Neuron (in vitro differentiated cells): ENCODE data around the gene LTBR.

Experiments
- H2AFZ ChIP-seq: one replicate; pipeline ENCODE4 v1.6.1; 2013; ENCODE audit warnings: low read depth, mild to moderate bottlenecking, inconsistent platforms, low read length, moderate library complexity
- H3K27me3 ChIP-seq: one replicate; pipeline ENCODE4 v1.6.1; 2013; ENCODE audit warnings: low read length; ENCODE audit not compliant: insufficient read depth
- H3K36me3 ChIP-seq: one replicate; pipeline ENCODE4 v1.6.1; 2013; ENCODE audit warnings: low read length; ENCODE audit not compliant: insufficient read depth
- H3K4me1 ChIP-seq: one replicate; pipeline ENCODE4 v1.6.1; 2013; ENCODE audit warnings: low read length; ENCODE audit not compliant: insufficient read depth
- H3K4me3 ChIP-seq: 2 replicates; pipeline ENCODE4 v1.5.1; 2013; ENCODE audit warnings: mild to moderate bottlenecking, low read length, moderate library complexity
- H3K9me3 ChIP-seq: one replicate; pipeline ENCODE4 v1.6.1; 2013; ENCODE audit warnings: low read length

The LTBR gene

DNA sequence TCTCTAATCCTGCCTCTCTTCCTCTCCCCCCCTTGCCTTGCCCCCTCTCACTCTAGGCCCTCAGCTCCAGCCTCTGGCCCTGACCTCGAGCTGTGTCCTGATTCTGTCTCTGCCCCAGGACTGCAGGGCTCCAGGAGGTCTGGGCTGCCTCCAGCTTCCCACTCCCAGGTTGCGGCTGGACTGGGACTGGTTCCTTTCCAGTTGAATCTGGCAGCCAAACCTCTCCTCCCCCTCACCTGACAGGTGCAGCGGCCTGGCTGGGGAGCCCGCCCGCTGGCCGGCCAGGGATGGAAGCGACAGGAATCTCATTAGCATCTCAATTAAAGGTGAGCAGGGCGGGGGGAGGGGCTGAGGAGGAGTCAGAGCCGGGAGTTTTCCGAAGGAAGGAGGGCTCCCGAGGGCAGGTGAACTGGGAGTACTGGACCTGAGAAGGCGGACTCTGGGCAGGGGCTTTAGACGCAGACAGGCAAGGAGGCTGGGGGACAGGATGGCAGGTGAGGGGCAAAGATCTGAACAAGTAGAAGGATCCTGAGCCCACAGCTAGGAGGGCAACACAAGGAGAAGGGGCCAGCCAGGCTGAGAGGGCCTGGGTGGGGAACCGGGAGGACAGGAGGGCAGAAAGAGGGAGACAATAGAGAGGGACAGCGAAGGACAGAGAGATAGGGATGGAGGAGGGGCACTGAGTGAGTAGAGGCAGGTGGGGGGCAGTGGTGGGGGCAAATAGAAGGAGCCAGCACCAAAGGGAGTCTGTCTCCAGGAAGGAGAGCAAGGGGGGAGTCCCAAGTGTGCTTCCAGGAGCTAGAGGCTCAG, 8.5 kb upstream of the LTBR start, which contains the start of gene SCNN1A:
Gene SCNN1A, minus strand, starts transcription at position 295 of the 810 bp plus-strand sequence. CDS start 780 bp downstream, outside the sequence.
- no peaks in the 10 kb centered on the region for H3K9me3 ChIP-seq
- H2AFZ ChIP-seq, result peak within 1 kb of the TSS; percentile 56
- H3K4me3 ChIP-seq, result no peak within 1 kb of the TSS
- H3K4me1 ChIP-seq, result peaks cover 43% of the 10 kb centered on the region
- H3K27me3 ChIP-seq, result no peaks in the 10 kb centered on the region
- no peaks in the 10 kb centered on the region for H3K36me3 ChIP-seq

DNA sequence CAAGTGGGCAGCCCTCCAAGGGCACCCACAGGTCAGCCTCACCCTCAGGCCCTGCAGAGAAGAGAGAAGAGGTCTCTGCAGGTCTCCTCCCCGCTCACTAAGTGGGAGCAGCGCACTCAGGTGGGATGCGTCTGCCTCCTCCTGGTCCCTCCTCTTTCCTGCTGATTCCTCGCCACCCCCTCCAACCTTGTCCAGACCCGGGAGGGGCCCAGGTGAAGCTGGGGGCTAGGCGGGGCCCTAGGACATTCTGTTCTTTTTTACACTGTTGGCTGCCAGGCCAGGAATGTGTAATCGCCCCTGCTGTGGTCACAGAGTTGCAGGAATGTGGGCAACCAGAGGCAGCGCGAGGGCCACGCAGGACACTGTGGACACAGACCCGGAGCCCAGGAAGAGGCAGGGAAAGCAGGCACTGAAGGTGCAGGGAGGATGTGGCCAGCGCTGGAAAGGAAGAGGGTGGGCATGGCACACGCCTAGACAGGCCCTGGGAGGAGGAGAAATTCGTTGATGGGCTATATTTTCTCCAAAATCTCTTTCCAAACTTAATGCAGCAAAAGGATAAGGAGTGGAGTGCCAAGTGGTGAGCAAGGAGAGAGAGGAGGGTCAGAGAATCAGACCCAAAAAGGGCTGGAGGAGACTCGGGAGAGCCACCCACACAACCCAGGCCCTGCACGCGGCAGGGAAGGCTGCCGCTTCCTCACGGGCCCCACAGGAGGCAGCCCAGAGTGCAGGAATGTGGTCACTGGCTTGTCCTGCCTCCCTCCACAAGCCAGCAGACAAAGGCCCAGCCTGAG, 7.7 kb upstream of the LTBR start:
- no peaks in the 10 kb centered on the region for H3K27me3 ChIP-seq
- no peak overlapping the region for H3K4me3 ChIP-seq
- no peaks in the 10 kb centered on the region for H3K36me3 ChIP-seq
- peak overlapping the region; percentile 56 for H2AFZ ChIP-seq
- H3K4me1 ChIP-seq, result peaks cover 36% of the 10 kb centered on the region
- H3K9me3 ChIP-seq, result no peaks in the 10 kb centered on the region

- no peaks in the 10 kb centered on the region for H3K9me3 ChIP-seq
Observed at GRCh38 chr12:6376870-6377666, 6.9 kb upstream of the LTBR start.

DNA sequence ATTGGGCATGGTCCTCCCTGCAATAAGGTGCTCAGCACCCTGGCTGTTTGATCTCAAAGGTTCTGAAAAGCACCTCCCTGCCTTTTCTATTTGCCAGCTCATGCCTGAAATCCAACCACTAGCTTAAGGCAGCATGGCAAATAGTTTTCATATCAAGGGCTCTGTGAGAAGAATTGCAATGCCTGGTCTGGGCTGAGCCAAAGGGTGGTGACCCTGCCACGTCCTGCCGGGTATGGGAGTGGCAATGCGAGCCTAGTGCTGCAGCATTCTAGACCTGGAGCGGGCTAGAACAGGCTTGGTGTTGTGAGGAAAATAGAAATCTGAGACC, 6.3 kb upstream of the LTBR start:
- Histone ChIP-seq H3K4me3 (no peak overlapping the region), H3K9me3 (no peaks in the 10 kb centered on the region), H3K36me3 (no peaks in the 10 kb centered on the region), H3K27me3 (no peaks in the 10 kb centered on the region), H3K4me1 (peaks cover 33% of the 10 kb centered on the region), H2AFZ (no peak overlapping the region)

More at GRCh38 chr12:6376870-6377666, 6.9 kb upstream of the LTBR start:
- peaks cover 36% of the 10 kb centered on the region for H3K4me1 ChIP-seq
- H3K27me3 ChIP-seq, result no peaks in the 10 kb centered on the region
- no peak overlapping the region for H3K4me3 ChIP-seq
- no peaks in the 10 kb centered on the region for H3K36me3 ChIP-seq
- H2AFZ ChIP-seq, result peak overlapping the region; percentile 56

- H3K4me3 ChIP-seq, result no peak overlapping the region
- peaks cover 30% of the 10 kb centered on the region for H3K4me1 ChIP-seq
- no peaks in the 10 kb centered on the region for H3K9me3 ChIP-seq
- H3K27me3 ChIP-seq, result no peaks in the 10 kb centered on the region
- no peaks in the 10 kb centered on the region for H3K36me3 ChIP-seq
- no peak overlapping the region for H2AFZ ChIP-seq
Observed at GRCh38 chr12:6378709-6379472, 5.1 kb upstream of the LTBR start.

DNA sequence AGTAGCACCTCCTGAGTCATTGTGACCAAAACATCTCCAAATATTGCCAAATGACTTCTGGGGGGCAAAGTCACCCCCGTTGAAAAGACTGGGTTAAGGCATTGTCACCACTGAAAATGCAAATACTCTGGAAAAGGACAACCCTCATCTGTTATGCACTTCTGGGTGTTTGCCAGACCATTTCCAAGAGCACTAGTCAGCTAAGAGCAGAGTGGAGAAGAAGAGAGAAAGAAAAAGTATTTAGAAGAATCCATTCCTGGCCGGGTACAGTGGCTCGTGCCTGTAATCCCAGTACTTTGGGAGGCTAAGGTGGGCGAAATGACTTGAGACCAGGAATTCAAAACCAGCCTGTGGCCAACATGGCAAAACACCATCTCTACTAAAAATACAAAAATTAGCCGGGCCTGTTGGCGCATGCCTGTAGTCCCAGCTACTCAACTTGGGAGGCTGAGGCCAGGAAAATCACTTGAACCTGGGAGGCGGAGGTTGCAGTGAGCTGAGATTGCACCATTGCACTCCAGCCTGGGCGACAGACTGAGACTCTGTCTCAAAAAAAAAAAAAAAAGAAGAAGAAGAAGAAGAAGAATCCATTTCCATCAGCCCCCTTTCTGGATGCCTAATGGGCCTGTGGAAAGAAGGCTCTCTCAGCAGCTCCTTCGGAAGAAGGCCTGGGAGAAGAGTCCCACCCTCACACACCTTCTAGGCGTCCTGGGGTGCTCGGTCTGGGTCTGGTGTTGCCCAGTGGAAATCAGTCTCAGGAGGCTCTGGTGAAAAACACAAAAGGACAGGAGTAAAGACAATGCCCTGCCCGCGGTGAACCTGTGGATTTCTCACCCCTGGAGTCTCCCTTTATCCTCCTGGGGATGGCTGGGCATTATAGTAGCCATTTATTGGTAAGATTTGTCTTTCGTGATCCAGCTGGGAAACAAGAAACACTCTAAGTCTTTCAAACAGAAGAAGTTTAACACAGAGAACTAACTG, 3.5 kb upstream of the LTBR start:
- Histone ChIP-seq H3K36me3 (no peaks in the 10 kb centered on the region), H3K4me3 (no peak overlapping the region), H3K9me3 (peaks cover 2% of the 10 kb centered on the region), H3K27me3 (no peaks in the 10 kb centered on the region), H2AFZ (no peak overlapping the region), H3K4me1 (peaks cover 27% of the 10 kb centered on the region)

DNA sequence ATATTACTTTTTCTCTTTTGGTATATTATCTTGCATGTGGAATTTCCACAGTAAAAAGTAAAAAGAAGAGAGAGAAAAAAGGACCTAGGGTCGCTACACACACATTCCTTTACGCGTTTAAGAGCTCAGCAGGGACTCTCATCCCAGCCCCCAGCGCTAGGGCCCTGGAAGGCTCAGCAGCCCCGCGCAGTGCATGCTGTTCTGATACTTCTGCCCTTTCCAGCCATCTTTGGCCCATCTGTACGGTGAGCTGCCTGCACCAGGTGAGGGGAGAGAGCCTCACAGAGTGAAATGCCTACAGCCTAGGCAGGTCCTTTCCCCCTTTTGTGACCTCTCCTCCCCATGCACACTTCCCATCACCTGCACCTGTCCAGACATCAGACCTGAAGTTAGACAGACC, 1.6 kb upstream of the LTBR start:
- Histone ChIP-seq H3K36me3 (no peaks in the 10 kb centered on the region), H3K4me1 (peaks cover 8% of the 10 kb centered on the region), H3K9me3 (peaks cover 2% of the 10 kb centered on the region), H2AFZ (no peak overlapping the region), H3K27me3 (no peaks in the 10 kb centered on the region), H3K4me3 (no peak overlapping the region)

DNA sequence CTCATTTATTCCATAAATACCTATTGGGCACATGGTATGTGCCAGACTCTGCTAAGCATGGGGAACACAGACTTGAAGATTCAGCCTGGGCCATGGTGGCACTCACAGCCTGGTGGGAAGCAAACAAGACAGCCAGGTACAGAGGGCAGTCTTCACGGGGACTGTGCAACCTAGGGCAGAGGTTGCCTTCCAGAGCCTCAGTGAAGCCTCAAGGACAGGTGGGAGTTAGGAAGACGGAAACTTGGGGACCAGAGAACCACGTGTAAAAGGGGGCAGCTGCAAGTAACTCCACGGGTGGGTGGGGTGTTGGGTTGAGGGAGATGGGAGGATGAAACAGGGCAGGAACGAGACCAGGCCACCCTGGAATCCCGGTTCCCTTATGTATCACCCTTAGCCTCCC, 980 bp upstream of the LTBR start:
- H3K36me3 ChIP-seq, result no peaks in the 10 kb centered on the region
- H3K4me3 ChIP-seq, result no peak overlapping the region
- no peak overlapping the region for H2AFZ ChIP-seq
- H3K27me3 ChIP-seq, result no peaks in the 10 kb centered on the region
- peaks cover 4% of the 10 kb centered on the region for H3K4me1 ChIP-seq
- peaks cover 2% of the 10 kb centered on the region for H3K9me3 ChIP-seq

DNA sequence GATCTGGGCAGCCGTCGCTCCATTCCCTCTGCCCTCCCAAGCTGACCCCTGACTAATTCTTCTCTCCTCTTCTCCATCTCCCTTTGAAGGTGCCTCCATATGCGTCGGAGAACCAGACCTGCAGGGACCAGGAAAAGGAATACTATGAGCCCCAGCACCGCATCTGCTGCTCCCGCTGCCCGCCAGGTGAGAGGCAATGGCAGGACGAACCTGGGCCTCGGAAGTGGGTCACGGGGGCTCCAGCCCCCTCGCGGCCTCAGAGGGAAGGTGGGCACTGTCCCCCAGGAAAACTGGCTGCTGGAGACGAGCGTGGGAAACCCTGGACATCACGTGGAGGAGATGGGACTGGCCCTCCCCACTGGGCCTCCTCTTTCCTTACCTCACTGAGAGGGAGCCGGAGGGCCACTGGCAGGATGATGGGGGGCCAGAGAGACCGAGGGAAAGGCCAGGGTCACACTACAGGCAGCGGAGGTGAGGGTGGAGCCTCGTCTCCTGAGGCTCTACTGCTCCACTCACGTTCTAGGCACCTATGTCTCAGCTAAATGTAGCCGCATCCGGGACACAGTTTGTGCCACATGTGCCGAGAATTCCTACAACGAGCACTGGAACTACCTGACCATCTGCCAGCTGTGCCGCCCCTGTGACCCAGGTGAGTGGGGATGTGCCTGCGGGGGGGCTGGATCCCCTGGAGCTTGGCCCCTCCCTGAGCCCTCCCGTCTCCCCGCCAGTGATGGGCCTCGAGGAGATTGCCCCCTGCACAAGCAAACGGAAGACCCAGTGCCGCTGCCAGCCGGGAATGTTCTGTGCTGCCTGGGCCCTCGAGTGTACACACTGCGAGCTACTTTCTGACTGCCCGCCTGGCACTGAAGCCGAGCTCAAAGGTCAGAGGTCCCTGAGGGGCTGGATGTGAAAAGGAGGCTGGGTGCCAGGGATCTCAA, 806 bp downstream of the LTBR start:
- Histone ChIP-seq H3K4me3 (no peak overlapping the region), H3K27me3 (no peaks in the 10 kb centered on the region), H2AFZ (no peak overlapping the region), H3K9me3 (peaks cover 2% of the 10 kb centered on the region), H3K36me3 (no peaks in the 10 kb centered on the region), H3K4me1 (peaks cover 2% of the 10 kb centered on the region)

DNA sequence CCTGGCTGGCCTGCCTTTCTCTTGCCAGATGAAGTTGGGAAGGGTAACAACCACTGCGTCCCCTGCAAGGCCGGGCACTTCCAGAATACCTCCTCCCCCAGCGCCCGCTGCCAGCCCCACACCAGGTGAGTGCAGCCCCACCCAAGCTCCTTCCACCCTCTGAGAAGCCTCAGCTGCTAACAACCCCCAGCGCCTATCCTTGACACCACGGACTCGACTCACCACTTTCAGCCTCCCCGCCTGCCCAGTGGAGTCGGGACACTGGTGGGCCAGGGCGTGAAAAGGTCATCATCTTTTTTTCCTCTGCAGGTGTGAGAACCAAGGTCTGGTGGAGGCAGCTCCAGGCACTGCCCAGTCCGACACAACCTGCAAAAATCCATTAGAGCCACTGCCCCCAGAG, 2.1 kb downstream of the LTBR start:
- H2AFZ ChIP-seq, result no peak overlapping the region
- no peaks in the 10 kb centered on the region for H3K27me3 ChIP-seq
- H3K36me3 ChIP-seq, result no peaks in the 10 kb centered on the region
- peaks cover 2% of the 10 kb centered on the region for H3K9me3 ChIP-seq
- no peak overlapping the region for H3K4me3 ChIP-seq
- H3K4me1 ChIP-seq, result peaks cover 2% of the 10 kb centered on the region

- H3K27me3 ChIP-seq, result no peaks in the 10 kb centered on the region
- H2AFZ ChIP-seq, result no peak overlapping the region
- no peak overlapping the region for H3K4me3 ChIP-seq
- H3K9me3 ChIP-seq, result peaks cover 2% of the 10 kb centered on the region
- H3K36me3 ChIP-seq, result no peaks in the 10 kb centered on the region
- peaks cover 2% of the 10 kb centered on the region for H3K4me1 ChIP-seq
Observed at GRCh38 chr12:6386491-6386890, 2.5 kb downstream of the LTBR start.
